DOHH2 (cell line): ENCODE results near the gene N4BP2.

Source experiments
- H3F3A ChIP-seq: fragments of 200-600 bp; sonication (generic), shearing (Covaris generic); 2 replicates; pipeline ENCODE4 v1.6.0; 2016; ENCODE audit warnings: antibody characterized with exemption, mild to moderate bottlenecking; ENCODE audit not compliant: control insufficient read depth, insufficient read depth
- H3K27ac ChIP-seq: fragments of 200-600 bp; sonication (generic); 2 replicates; pipeline ENCODE4 v1.5.1; 2014; ENCODE audit warnings: low read depth, mild to moderate bottlenecking, low read length, moderate library complexity
- H3K27me3 ChIP-seq: fragments of 200-600 bp; sonication (generic); 2 replicates; pipeline ENCODE4 v1.6.1; 2014; ENCODE audit warnings: mild to moderate bottlenecking, low read length, mixed read lengths; ENCODE audit not compliant: control insufficient read depth
- H3K36me3 ChIP-seq: fragments of 200-600 bp; sonication (generic); 2 replicates; pipeline ENCODE4 v1.6.1; 2014; ENCODE audit warnings: mild to moderate bottlenecking, low read length, moderate library complexity, mixed read lengths; ENCODE audit not compliant: control insufficient read depth
- H3K4me1 ChIP-seq: fragments of 200-600 bp; sonication (generic); 2 replicates; pipeline ENCODE4 v1.6.1; 2014; ENCODE audit warnings: mild to moderate bottlenecking, low read length, mixed read lengths; ENCODE audit not compliant: control insufficient read depth
- H3K4me2 ChIP-seq: fragments of 200-600 bp; sonication (generic); 2 replicates; pipeline ENCODE4 v1.6.0; 2014; ENCODE audit warnings: mild to moderate bottlenecking, low read length, moderate library complexity
- H3K4me3 ChIP-seq: fragments of 200-600 bp; sonication (generic); 2 replicates; pipeline ENCODE4 v1.5.1; 2014; ENCODE audit warnings: mild to moderate bottlenecking, low read length, mixed read lengths
- H3K79me2 ChIP-seq: fragments of 200-600 bp; sonication (generic); 2 replicates; pipeline ENCODE4 v1.6.1; 2014; ENCODE audit warnings: mild to moderate bottlenecking, low read length, mixed read lengths; ENCODE audit not compliant: control insufficient read depth
- H3K9me2 ChIP-seq: fragments of 200-600 bp; sonication (generic); replicated peaks from 2 replicates; pipeline ENCODE4 v1.6.1; 2014; ENCODE audit warnings: mild to moderate bottlenecking, low read length, mixed read lengths; ENCODE audit not compliant: control insufficient read depth
- H3K9me3 ChIP-seq: fragments of 200-600 bp; sonication (generic); 2 replicates; pipeline ENCODE4 v1.6.1; 2014; ENCODE audit warnings: antibody characterized with exemption, low read length, mixed read lengths; ENCODE audit not compliant: control insufficient read depth, insufficient read depth
- H4K20me1 ChIP-seq: fragments of 200-600 bp; sonication (generic); 2 replicates; pipeline ENCODE4 v1.6.0; 2014; ENCODE audit warnings: low read depth, mild to moderate bottlenecking, antibody characterized with exemption, low read length, moderate library complexity; ENCODE audit not compliant: control insufficient read depth, insufficient read depth
- CTCF ChIP-seq: fragments of 200-600 bp; sonication (generic); IDR thresholded peaks from one replicate; pipeline ENCODE4 v1.5.1; 2014; ENCODE audit warnings: antibody characterized with exemption, mild to moderate bottlenecking, low read depth, low read length; ENCODE audit not compliant: poor library complexity, severe bottlenecking
- EZH2phosphoT487 ChIP-seq: fragments of 200-600 bp; sonication (generic); IDR thresholded peaks from 2 replicates; pipeline ENCODE4 v1.6.1; 2017; ENCODE audit warnings: borderline replicate concordance, mild to moderate bottlenecking, antibody characterized with exemption, low read length, moderate library complexity, mixed read lengths

The N4BP2 gene

GRCh38 chr4:40183615-40184411 lies 127.2 kb downstream of the N4BP2 start:
- TF ChIP-seq CTCF (no peak), EZH2phosphoT487 (no peak)
- Histone ChIP-seq H3K4me1 (peaks cover 96% of the 10 kb centered on the region), H3K4me2 (peak overlapping the region; percentile 96), H3K4me3 (peak overlapping the region; percentile 69), H4K20me1 (no peaks in the 10 kb centered on the region), H3K9me3 (no peaks in the 10 kb centered on the region), H3K9me2 (no peaks in the 10 kb centered on the region), H3K79me2 (peaks cover 44% of the 10 kb centered on the region), H3F3A (peaks cover 67% of the 10 kb centered on the region), H3K36me3 (no peaks in the 10 kb centered on the region), H3K27ac (peak overlapping the region; percentile 100), H3K27me3 (no peaks in the 10 kb centered on the region)

DNA sequence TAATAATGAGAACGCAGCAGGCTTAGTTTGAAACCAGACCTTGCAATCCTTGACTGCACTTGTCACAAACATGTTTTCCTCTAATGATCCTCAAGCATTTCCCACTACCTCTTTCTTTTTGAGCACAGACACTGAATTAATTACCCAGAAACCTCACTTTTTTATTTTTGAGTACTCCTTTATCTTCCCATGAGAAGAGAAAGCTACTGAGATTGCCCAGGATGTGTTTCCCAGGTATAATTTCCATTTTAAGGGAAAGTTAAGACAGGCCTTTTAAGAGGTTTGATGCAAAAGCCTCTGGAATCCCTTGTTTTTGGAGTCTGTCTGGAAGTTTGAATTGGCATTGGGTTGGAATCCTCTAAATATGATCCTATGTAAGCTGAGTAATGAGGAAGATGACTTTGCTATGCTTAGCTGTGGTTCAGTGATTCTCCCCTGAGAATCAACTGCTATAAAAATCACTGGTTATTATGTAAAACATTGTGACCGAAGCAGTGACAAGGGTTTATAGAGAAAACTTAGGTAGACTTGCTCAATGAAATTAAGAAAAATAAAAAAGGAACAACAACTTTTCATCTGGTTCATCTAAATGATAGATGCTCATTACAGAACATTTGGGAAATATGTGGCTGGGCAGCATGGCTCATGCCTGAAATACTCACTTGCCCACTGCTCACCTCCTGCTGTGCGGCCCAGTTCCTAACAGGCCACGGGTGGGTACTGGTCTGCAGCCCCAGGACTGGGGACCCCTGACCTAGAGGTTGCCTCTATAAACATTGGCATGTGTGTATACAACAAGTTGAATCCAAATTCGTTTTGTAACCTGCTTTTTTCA lies 129.4 kb downstream of the N4BP2 start:
- Histone ChIP-seq H3F3A (peaks cover 68% of the 10 kb centered on the region), H3K27ac (peak overlapping the region; percentile 100), H3K4me2 (peak overlapping the region; percentile 99), H3K9me3 (no peaks in the 10 kb centered on the region), H3K27me3 (no peaks in the 10 kb centered on the region), H3K79me2 (peaks cover 50% of the 10 kb centered on the region), H3K4me3 (peak overlapping the region; percentile 76), H3K9me2 (no peaks in the 10 kb centered on the region), H3K36me3 (no peaks in the 10 kb centered on the region), H4K20me1 (no peaks in the 10 kb centered on the region), H3K4me1 (peaks cover 96% of the 10 kb centered on the region)
- TF ChIP-seq EZH2phosphoT487 = no peak
- TF ChIP-seq CTCF = no peak

GRCh38 chr4:40186665-40187014 lies 130.0 kb downstream of the N4BP2 start:
- Histone ChIP-seq H3K9me3 (no peaks in the 10 kb centered on the region), H3K79me2 (peaks cover 53% of the 10 kb centered on the region), H3K27ac (peak overlapping the region; percentile 100), H3K27me3 (no peaks in the 10 kb centered on the region), H3K4me2 (peak overlapping the region; percentile 99), H3F3A (peaks cover 69% of the 10 kb centered on the region), H3K36me3 (no peaks in the 10 kb centered on the region), H4K20me1 (no peaks in the 10 kb centered on the region), H3K9me2 (no peaks in the 10 kb centered on the region), H3K4me3 (peak overlapping the region; percentile 76), H3K4me1 (peaks cover 96% of the 10 kb centered on the region)
- TF ChIP-seq EZH2phosphoT487 = no peak
- TF ChIP-seq CTCF = no peak
